ENCODE results near the gene DLX4.

The DLX4 gene

DNA sequence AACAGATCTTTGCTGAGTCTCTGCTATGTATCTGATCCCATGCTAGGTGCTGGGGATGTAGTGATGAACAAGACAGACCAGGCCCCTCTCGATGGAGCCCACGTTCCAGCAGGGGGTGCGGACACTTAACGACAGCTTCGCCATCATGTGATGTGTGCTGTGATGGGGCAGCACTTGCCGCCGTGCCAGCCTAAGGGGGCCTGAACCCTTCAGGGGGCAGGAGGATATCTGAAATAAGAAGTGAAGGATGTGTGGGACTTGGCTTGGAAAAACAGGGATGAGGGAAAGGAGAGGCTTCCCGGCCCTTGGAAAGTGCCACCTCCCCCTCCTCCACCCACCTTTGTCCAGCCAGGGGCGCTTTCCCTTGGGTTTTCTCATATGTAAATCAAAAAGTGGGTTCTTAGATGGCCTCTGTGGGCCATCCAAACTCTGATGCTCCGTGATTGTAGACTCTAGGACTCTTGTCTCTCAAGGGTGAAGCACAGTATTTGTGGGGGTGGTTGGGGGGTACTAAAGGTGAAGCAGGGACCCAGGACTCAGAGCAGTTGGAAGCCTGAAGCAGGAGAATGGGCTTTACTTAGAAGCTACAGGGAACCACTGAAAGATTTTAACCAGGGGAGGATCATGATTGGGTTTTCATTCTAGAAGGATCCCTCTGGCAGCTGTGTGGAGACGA, 30.0 kb downstream of the DLX4 start:
- no peak overlapping the region for H3K4me2 ChIP-seq (ENCODE audit: low read length)
- no peak overlapping the region for H3K4me3 ChIP-seq (ENCODE audit: low read depth, low read length)
- H3K27me3 ChIP-seq (ENCODE audit: control insufficient read depth, insufficient read depth, low read length) = no peaks in the 10 kb centered on the region
- H2AFZ ChIP-seq = peak overlapping the region; percentile 53
- no peaks in the 10 kb centered on the region for H3K79me2 ChIP-seq
- H3K27ac ChIP-seq = no peak overlapping the region
- peaks cover 4% of the 10 kb centered on the region for H3K4me1 ChIP-seq
- H3K9me3 ChIP-seq (ENCODE audit: control insufficient read depth, low read length) = no peaks in the 10 kb centered on the region
- no peak overlapping the region for H3K9ac ChIP-seq
- no peaks in the 10 kb centered on the region for H3K36me3 ChIP-seq (ENCODE audit: control insufficient read depth, insufficient read depth, low read length)
- TF ChIP-seq, protein P1, sequence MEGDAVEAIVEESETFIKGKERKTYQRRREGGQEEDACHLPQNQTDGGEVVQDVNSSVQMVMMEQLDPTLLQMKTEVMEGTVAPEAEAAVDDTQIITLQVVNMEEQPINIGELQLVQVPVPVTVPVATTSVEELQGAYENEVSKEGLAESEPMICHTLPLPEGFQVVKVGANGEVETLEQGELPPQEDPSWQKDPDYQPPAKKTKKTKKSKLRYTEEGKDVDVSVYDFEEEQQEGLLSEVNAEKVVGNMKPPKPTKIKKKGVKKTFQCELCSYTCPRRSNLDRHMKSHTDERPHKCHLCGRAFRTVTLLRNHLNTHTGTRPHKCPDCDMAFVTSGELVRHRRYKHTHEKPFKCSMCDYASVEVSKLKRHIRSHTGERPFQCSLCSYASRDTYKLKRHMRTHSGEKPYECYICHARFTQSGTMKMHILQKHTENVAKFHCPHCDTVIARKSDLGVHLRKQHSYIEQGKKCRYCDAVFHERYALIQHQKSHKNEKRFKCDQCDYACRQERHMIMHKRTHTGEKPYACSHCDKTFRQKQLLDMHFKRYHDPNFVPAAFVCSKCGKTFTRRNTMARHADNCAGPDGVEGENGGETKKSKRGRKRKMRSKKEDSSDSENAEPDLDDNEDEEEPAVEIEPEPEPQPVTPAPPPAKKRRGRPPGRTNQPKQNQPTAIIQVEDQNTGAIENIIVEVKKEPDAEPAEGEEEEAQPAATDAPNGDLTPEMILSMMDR (IDR thresholded peaks at IDR 0.05) = no peak

DNA sequence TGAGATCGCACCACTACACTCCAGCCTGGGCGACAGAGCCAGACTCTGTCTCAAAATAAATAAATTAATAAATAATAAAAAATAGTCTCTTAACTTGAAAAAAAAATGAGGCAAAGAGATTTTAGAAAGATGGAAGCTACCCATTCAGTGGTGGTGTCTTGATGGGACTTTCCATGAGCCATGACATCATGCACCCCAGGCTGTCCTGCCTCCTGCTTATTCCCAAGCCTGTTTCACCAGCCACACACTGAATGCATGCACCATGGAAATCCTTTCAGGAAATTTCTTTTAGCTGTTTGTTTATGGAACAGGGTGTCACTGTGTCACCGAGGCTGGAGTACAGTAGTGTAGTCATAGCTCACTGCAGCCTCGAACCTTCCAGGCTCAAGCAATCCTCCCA, 34.9 kb downstream of the DLX4 start:
- Histone ChIP-seq H3K4me2 (ENCODE audit: low read length) (no peak overlapping the region), H2AFZ (no peak overlapping the region), H3K27me3 (ENCODE audit: control insufficient read depth, insufficient read depth, low read length) (no peaks in the 10 kb centered on the region), H3K9me3 (ENCODE audit: control insufficient read depth, low read length) (no peaks in the 10 kb centered on the region), H3K36me3 (ENCODE audit: control insufficient read depth, insufficient read depth, low read length) (no peaks in the 10 kb centered on the region), H3K4me1 (peaks cover 4% of the 10 kb centered on the region), H3K79me2 (no peaks in the 10 kb centered on the region), H3K9ac (no peak overlapping the region), H3K27ac (no peak overlapping the region), H3K4me3 (ENCODE audit: low read depth, low read length) (no peak overlapping the region)
- TF ChIP-seq, protein P1 (IDR thresholded peaks at IDR 0.05) = no peak

DNA sequence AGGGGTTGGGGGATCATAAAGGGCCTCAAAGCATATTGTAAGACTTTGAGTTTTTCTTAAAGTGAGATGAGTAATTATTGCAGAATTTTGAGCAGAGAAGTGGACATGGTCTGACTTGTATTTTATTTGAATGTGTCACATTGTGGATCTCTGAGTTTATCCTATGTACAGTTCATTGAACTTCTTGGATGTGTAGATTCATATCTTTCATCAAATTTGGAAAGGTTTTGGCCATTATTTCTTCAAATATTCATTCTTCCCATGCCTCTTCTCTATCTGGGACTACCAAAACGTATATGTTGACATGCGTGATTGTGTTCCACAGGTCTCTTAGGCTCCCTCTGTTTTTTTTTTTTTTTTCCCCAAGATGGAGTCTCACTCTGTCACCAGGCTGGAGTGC, 40.3 kb downstream of the DLX4 start:
- Histone ChIP-seq H3K27me3 (ENCODE audit: control insufficient read depth, insufficient read depth, low read length) (no peaks in the 10 kb centered on the region), H3K27ac (no peak overlapping the region), H3K79me2 (no peaks in the 10 kb centered on the region), H3K4me1 (no peaks in the 10 kb centered on the region), H3K9me3 (ENCODE audit: control insufficient read depth, low read length) (no peaks in the 10 kb centered on the region), H2AFZ (no peak overlapping the region), H3K36me3 (ENCODE audit: control insufficient read depth, insufficient read depth, low read length) (no peaks in the 10 kb centered on the region), H3K4me3 (ENCODE audit: low read depth, low read length) (no peak overlapping the region), H3K4me2 (ENCODE audit: low read length) (no peak overlapping the region), H3K9ac (no peak overlapping the region)
- TF ChIP-seq, protein P1 (IDR thresholded peaks at IDR 0.05) = no peak

DNA sequence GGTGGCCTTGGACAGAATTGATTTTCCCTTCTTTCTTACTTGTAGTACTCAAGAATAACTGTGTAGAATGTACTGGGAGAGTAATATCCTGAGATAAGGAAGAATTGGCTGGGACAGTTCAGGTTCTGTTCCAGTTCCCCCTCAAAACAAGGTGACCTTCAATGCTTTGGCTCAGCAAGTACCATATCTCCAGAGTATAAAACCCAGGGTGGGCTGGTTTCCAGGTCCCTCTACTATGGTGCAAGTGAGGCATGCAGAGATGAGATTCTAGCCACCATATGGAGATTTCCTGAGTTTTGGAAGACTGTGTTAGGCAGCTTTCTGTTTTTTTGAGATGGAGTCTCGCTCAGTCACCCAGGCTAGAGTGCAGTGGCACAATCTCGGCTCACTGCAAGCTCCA, 44.1 kb downstream of the DLX4 start:
- H3K27ac ChIP-seq = no peak overlapping the region
- TF ChIP-seq, protein P1 (IDR thresholded peaks at IDR 0.05) = no peak
- H3K4me2 ChIP-seq (ENCODE audit: low read length) = no peak overlapping the region
- H3K9me3 ChIP-seq (ENCODE audit: control insufficient read depth, low read length) = no peaks in the 10 kb centered on the region
- no peaks in the 10 kb centered on the region for H3K4me1 ChIP-seq
- H3K27me3 ChIP-seq (ENCODE audit: control insufficient read depth, insufficient read depth, low read length) = no peaks in the 10 kb centered on the region
- no peak overlapping the region for H3K9ac ChIP-seq
- H2AFZ ChIP-seq = no peak overlapping the region
- H3K36me3 ChIP-seq (ENCODE audit: control insufficient read depth, insufficient read depth, low read length) = no peaks in the 10 kb centered on the region
- H3K4me3 ChIP-seq (ENCODE audit: low read depth, low read length) = no peak overlapping the region
- H3K79me2 ChIP-seq = no peaks in the 10 kb centered on the region

DNA sequence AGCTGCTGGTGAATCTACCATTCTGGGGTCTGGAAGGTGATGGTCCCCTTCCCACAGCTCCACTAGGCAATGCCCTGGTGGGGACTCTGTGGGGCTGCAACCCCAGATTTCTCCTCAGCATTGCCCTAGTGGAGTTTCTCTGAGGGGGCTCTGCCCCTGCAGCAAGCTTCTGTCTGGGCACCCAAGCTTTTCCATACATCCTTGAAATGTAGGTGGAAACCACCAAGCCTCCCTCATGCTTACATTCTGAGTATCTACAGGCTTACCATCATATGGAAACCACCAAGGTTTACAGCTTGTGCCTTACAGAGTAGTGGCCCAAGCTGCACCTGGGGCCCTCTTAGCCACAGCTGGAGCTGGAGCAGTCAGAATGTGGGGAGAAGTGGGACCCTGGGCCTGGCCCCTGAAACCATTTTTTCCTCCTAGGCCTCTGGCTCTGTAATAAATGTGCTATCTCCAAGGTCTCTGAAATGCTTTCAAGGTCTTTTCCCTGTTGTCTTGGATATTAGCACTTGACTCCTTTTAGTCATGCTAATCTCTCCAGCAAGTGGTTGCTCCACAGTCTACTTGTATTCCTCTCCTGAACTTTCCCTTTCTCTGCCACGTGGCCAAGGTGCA, 45.6 kb downstream of the DLX4 start:
- Histone ChIP-seq H3K9ac (no peak overlapping the region), H3K4me1 (no peaks in the 10 kb centered on the region), H3K27ac (no peak overlapping the region), H3K36me3 (ENCODE audit: control insufficient read depth, insufficient read depth, low read length) (no peaks in the 10 kb centered on the region), H3K9me3 (ENCODE audit: control insufficient read depth, low read length) (no peaks in the 10 kb centered on the region), H3K27me3 (ENCODE audit: control insufficient read depth, insufficient read depth, low read length) (no peaks in the 10 kb centered on the region), H2AFZ (no peak overlapping the region), H3K79me2 (no peaks in the 10 kb centered on the region), H3K4me3 (ENCODE audit: low read depth, low read length) (no peak overlapping the region), H3K4me2 (ENCODE audit: low read length) (no peak overlapping the region)
- TF ChIP-seq, protein P1 (IDR thresholded peaks at IDR 0.05) = no peak
